Lung (tissue), 12 donors: ENCODE data around the gene SNED1. TPM values are rescaled to one million over a fixed set of nuclear protein-coding genes. Genes with fewer than 3 reads are reported as not detected.

Source experiments
- ATAC-seq: fragments of 200-7000 bp; cut with Tn5 transposase; one replicate; pipeline ENCODE4 v1.9.1; 2020; ENCODE audit warnings: moderate number of reproducible peaks; ENCODE audit not compliant: insufficient read depth, low FRiP score
- DNase-seq, 3 donors: peaks; one replicate each; pipeline ENCODE4 v3.0.0-alpha.2; 2013 to 2017
- H3K27ac ChIP-seq, 2 donors: one replicate each; pipeline ENCODE4 v1.5.1; 2013; ENCODE audit warnings: mild to moderate bottlenecking in 2 of 2, moderate library complexity in 2 of 2, control low read depth in 1 of 2, inconsistent platforms in 1 of 2, low read depth in 1 of 2, low read length in 1 of 2
- H3K27me3 ChIP-seq, 3 donors: one replicate each; pipeline ENCODE4 v1.5.1; 2013; ENCODE audit warnings: low read length in 2 of 3; ENCODE audit not compliant: control insufficient read depth in 3 of 3, insufficient read depth in 3 of 3
- H3K36me3 ChIP-seq, 4 donors: one replicate each; pipeline ENCODE4 v1.5.1; 2013; ENCODE audit warnings: low read length in 4 of 4, mild to moderate bottlenecking in 1 of 4, moderate library complexity in 1 of 4; ENCODE audit not compliant: control insufficient read depth in 4 of 4, insufficient read depth in 4 of 4
- H3K4me1 ChIP-seq, 5 donors: one replicate each; pipeline ENCODE4 v1.5.1; 2013; ENCODE audit warnings: low read length in 5 of 5, mild to moderate bottlenecking in 2 of 5, moderate library complexity in 1 of 5; ENCODE audit not compliant: control insufficient read depth in 5 of 5, insufficient read depth in 5 of 5
- H3K4me3 ChIP-seq: one replicate; pipeline ENCODE4 v1.5.1; 2013; ENCODE audit warnings: mild to moderate bottlenecking, control low read depth, moderate library complexity
- H3K9ac ChIP-seq, 2 donors: one replicate each; pipeline ENCODE4 v1.5.1; 2013; ENCODE audit warnings: low read length in 2 of 2, control low read depth in 1 of 2; ENCODE audit not compliant: insufficient read depth in 1 of 2
- H3K9me3 ChIP-seq, 4 donors: one replicate each; pipeline ENCODE4 v1.5.1; 2013; ENCODE audit warnings: low read length in 3 of 4, mild to moderate bottlenecking in 1 of 4, moderate library complexity in 1 of 4; ENCODE audit not compliant: control insufficient read depth in 4 of 4, insufficient read depth in 3 of 4
- CTCF ChIP-seq: IDR thresholded peaks from 2 replicates; pipeline ENCODE4 v1.5.1; 2012; ENCODE audit warnings: mild to moderate bottlenecking; ENCODE audit errors: control extremely low read depth, extremely low read depth
- WGBS, 2 donors: extraction: QIAGEN DNeasy Blood & Tissue Kit; methylation state at CpG; one replicate each; pipeline ENCODE4 v1.1.7; 2013; 5-methylcytosine and 5-hydroxymethylcytosine counted together
- polyA plus RNA-seq, 2 donors: library from polyadenylated mRNA; stranded (reverse); fragments of 200-250 nt; gene quantifications; one replicate each; pipeline ENCODE4 v1.2.1, GENCODE V29; 2013
- total RNA-seq, 2 donors: library from RNA; depleted of rRNA in 1 of 2; stranded (reverse); fragments of >200 nt in 1 of 2; gene quantifications; one replicate each; pipeline ENCODE4 v1.2.1, GENCODE V29; 2014 to 2021
- donor health status: control.
- donor health status: control.
- donor health status: Bipolar disorder and iron deficiency.
- donor health status: healthy.
- donor health status: DM: yes; HTN: yes; CAD: no.

The SNED1 gene
- total and polyA plus RNA-seq, 4 donors: 5.9 to 74.6 (median 34.7) TPM

GRCh38 chr2:241088791-241089732 lies 90.6 kb downstream of the SNED1 start:
- Histone ChIP-seq H3K4me1 (peaks cover 0 to 7% (median 0%) of the 10 kb centered on the region in 5 donors), H3K9me3 (no peaks in the 10 kb centered on the region), H3K27me3 (no peaks in the 10 kb centered on the region), H3K27ac (peak overlapping the region in 1 of 2 donors; percentile 61), H3K36me3 (peaks cover 33 to 61% (median 41%) of the 10 kb centered on the region in 4 donors), H3K9ac (no peak overlapping the region), H3K4me3 (no peak overlapping the region)
- DNase-seq (peak in 1 of 3 donors; percentile 35), ATAC-seq (no peak)
- no peak for TF ChIP-seq CTCF
- WGBS, 2 donors: 62 to 64% methylated on average over 20 of the region's 20 CpGs

GRCh38 chr2:241091201-241091600 lies 92.8 kb downstream of the SNED1 start:
- H3K27me3 ChIP-seq: no peaks in the 10 kb centered on the region
- no peak overlapping the region for H3K27ac ChIP-seq
- H3K9ac ChIP-seq: no peak overlapping the region
- DNase-seq (no peak), ATAC-seq (no peak)
- no peaks in the 10 kb centered on the region for H3K9me3 ChIP-seq
- H3K4me3 ChIP-seq: no peak overlapping the region
- 76 to 82% methylated on average over 10 of the region's 10 CpGs for WGBS, 2 donors
- peaks cover 0 to 7% (median 0%) of the 10 kb centered on the region in 5 donors for H3K4me1 ChIP-seq
- no peak for TF ChIP-seq CTCF
- H3K36me3 ChIP-seq: peaks cover 37 to 68% (median 53%) of the 10 kb centered on the region in 4 donors

DNA sequence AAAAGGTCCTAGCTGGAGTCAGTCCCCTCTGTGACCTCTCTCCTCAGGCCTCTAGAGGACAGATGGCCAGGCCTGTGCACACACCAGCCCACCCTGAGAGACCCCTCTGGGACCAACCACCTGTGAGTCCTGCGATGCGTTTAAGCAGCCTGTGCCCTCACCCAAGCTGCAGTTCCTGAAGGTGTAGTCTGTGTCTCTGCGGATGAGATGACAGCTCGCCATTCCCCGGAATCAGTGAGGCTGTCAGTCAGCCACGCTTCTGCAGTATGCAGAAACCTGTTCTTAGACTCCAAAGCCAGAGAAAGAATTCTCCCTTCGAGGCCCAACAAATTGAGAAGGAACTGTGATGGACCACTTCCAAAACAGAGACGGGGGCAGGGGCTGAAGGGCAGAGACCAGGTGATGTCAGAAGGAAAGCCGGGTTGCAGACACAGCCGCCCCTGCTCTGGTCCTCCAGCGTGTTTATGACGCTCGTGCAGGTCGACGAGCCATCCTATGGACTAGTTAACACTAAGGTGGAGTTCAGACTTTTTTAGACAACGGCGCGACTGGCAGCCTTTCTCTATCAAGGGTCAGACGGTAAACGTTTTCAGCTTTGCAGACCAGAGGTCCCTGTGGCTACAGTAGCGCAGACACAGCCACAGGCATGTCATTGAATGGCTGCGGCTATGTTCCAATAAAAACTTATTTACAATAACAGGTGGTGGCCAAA lies 93.5 kb downstream of the SNED1 start:
- no peak overlapping the region for H3K27ac ChIP-seq
- WGBS, 2 donors: 92 to 93% methylated on average over 22 of the region's 22 CpGs
- no peaks in the 10 kb centered on the region for H3K27me3 ChIP-seq
- H3K4me1 ChIP-seq: peaks cover 0 to 7% (median 0%) of the 10 kb centered on the region in 5 donors
- H3K36me3 ChIP-seq: peaks cover 36 to 66% (median 54%) of the 10 kb centered on the region in 4 donors
- DNase-seq (no peak), ATAC-seq (no peak)
- H3K9me3 ChIP-seq: no peaks in the 10 kb centered on the region
- no peak overlapping the region for H3K9ac ChIP-seq
- H3K4me3 ChIP-seq: no peak overlapping the region
- TF ChIP-seq CTCF: no peak
